ENCODE data around the gene ZFYVE9.

DNA sequence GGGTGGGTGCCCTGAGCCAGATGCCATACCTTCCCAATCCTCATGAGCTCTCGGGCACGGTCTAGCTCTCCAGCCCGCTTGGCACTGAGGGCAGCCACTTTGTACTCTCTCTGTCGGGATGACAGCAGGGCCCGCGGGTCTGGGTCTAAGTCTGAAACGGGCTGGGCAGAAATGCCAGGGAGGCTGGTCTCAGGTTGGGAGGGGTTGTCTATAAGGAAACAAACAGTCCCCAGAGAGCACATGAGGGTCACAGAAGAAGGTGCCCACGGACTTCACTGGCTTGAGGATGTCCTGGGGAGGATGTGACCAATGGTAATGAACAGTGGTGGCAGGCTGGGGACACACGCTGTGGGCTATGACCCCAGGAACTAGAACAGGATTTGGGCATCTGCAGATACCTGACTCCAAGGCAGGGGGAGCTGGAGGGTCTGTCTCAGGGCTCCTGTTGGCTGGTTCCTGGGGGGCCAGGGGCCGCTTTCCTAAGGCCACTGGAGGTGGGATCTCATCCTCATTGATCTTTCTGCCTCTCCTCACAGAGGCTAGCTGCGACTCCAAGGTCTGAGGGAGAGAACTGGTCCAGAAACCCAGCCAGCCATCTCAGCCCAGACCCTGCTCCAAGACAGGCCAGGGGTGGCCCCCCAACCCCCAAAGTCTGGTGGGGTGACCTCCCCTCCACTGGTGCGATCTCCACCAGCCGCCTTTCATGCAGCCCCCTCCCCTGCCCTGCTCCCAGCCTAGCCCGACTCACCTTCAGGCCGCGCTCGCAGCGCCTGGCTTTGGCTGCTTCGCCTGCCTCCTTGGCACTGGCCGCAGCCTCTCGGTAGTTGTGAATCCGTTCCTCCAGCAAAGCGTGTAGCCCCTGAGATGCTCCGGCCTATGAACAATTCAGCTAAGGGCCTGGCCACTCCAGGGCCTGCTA, 218.0 kb downstream of the ZFYVE9 start:
- TF ChIP-seq, protein P1, sequence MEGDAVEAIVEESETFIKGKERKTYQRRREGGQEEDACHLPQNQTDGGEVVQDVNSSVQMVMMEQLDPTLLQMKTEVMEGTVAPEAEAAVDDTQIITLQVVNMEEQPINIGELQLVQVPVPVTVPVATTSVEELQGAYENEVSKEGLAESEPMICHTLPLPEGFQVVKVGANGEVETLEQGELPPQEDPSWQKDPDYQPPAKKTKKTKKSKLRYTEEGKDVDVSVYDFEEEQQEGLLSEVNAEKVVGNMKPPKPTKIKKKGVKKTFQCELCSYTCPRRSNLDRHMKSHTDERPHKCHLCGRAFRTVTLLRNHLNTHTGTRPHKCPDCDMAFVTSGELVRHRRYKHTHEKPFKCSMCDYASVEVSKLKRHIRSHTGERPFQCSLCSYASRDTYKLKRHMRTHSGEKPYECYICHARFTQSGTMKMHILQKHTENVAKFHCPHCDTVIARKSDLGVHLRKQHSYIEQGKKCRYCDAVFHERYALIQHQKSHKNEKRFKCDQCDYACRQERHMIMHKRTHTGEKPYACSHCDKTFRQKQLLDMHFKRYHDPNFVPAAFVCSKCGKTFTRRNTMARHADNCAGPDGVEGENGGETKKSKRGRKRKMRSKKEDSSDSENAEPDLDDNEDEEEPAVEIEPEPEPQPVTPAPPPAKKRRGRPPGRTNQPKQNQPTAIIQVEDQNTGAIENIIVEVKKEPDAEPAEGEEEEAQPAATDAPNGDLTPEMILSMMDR (IDR thresholded peaks at IDR 0.05 in 4 of 5, conservative IDR thresholded peaks at IDR 0.05 in 1 of 5), result no peak
- no peak for TF ChIP-seq POLR2A (IDR thresholded peaks at IDR 0.05)

All from gastrocnemius medialis (tissue), 4 donors.